Stimulated activated CD8-positive, alpha-beta memory T cell treated with anti-CD3 and anti-CD28 coated beads, Interleukin-4, amount 100 ng/mL, for 48 hours (primary cell): ENCODE measurements around the gene ADCY9.
"Not testable (repeated sequence)": the region's sequence is repeated elsewhere in the genome, so short reads cannot be mapped to it uniquely, and the experiment has no call there.

Source experiments
- DNase-seq: peaks from one replicate; pipeline ENCODE4 v3.0.0-alpha.2; 2020

The ADCY9 gene

DNA sequence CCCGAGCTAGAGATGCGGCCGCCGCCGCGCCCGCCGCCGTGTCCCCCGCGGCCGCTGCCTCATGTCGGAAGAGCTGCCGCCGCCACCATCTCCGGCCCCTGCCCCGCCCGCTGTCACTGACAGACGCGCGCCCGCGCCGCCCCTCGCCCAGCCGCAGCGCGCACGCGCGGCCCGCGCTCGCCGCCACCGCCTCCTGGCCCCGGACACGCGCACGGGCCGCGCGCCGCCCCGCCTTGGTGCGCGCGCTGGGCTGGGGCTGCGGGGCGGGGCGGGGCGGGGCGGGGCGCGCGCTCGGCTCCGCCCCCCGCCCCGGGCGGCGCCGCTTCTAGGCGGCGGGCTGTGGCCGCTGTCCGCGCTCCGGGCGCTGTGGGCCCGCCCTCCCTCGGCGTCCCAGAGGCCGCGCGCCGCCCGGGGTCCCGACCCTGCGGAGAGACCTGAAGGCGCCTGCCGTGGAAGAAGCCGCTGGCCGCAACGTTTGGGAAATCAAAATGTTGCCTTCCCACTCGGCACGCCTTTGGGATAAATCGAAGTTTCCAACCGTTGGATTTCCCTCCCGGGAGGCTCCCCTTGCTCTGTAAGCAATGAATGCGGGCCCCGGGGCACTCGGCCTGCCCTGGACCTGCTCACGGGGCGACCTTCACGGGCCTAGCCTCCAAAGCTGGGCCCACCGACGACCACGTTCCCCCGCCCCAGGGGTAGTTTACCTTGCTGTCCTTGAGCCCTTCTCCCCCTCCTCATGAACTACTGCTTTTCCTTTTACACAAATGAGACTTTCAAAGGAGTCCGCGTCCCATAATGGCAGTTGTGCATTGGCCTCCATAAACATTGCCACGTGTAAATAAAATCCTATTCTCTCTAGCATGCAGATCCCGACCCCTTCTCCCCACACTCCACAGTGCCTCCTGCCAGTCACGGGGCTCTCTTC is at the start of gene ADCY9:
ADCY9 (minus strand) TSS at position 118 of the 925 bp plus-strand sequence. CDS start 1,000 bp downstream, outside the sequence.
- DNase-seq, result peak; percentile 77

DNA sequence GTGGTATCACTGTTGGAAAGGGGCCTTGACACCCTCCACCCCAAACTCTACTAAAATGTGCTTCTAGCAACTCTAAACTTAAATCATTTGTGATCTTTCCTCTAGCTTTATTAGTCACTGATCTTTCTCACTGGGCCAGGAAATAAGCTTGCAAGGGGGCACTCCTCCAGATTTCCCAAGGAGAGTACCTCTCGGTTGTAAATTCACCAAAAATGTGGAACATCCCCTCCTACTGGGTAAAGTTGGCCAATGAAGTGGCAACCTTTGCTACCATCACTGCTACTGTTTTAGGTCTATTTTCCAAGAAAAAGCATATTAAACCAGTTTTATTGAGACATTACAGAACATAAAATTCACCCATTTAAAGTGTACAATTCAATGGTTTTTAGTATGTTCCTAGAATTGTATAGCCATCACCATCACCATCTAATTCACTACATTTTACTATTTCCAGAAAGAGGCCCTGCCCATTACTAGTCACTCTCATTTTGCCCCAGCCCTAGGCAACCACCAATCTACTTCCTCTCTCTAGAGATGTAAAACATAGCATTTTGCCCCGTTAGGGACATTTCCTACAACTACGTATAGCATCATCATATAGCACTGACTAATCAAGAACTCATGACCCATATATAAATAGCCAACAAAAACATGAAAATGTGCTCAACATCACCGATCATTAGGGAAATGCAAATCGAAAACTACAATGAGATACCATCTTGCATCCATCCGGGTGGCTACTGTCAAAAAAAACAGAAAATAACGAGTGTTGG is 44.6 kb upstream of the ADCY9 start:
- DNase-seq, result no peak

DNA sequence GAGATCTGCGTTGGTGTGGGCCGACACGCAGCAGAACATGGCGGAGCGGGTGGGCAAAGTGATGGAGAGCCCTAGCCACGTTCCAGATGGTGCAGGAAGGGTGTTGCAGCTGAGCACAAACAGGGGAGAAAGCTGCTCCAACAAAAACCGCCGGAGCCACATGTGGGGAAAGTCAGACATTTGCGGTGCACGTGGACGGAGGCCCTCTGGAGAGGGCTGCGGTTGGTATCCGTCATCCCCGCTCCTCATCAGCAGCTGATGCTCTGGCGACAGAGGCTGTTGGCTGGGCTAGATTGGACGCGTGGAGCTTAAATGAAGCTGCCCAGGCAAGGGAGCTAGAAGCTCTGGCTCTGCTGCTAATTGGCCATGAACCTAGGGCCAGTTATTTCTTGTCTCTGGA is 43.5 kb upstream of the ADCY9 start:
- no peak for DNase-seq

DNA sequence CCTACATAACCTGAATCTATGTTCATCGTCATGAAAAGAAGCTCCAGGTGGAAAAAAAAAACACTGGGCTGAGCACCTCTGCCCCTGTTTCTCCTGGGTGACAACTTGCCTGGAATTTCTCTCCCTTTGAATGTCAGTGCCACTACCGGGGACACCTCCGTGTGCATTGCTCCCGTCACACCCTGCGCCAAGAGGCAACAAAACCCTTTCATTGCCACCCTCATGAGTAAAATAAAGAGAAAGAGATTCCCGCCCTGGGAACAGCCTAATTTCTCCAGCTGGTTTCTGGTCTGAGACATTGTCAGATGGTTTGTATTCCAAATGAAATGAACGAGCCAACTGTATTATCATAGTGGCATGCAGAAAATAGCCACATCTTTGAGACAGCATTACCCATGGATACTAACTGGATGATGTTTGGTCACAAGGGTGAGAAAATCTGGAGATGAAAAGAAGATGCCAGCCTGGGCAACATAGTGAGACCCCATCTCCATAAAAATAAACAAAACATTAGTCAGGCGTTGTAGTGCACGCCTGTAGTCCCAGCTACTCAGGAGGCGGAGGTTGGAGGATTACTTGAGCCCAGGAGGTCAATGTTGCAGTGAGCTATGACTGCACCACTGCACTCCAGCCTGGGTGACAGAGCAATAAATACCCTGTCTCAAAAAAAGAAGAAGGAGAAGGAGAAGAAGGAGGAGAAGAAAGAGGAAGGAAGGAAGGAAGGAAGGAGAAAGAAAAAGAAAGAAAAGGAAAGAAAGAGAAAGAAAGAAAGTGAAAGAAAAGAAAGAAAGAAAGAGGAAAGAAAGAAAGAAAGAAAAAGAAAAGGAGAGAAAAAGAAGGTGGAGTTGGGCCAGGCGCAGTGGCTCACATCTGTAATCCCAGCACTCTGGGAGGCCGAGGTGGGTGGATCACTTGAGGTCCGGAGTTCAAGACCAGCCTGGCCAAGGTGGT is 42.2 kb upstream of the ADCY9 start:
- DNase-seq, result no peak

DNA sequence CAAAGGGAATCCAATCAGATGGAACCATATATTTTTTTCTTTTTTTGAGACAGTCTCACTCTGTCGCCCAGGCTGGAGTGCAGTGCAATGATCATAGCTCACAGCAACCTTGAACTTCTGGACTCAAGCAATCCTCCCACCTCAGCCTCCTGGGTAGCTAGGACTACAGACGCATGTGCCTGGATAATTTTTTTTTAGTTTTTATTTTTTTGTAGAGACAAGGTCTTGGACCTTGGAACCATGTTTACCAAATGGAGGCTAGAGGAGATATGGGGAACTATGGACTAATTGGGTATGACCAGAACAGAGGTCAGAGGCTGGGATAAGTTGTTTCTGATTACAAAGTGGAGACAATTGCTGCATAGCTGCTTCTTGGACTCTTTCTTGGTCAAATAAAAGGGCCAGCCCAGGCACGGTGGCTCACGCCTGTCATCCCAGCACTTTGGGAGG is 41.2 kb upstream of the ADCY9 start:
- DNase-seq, result no peak

DNA sequence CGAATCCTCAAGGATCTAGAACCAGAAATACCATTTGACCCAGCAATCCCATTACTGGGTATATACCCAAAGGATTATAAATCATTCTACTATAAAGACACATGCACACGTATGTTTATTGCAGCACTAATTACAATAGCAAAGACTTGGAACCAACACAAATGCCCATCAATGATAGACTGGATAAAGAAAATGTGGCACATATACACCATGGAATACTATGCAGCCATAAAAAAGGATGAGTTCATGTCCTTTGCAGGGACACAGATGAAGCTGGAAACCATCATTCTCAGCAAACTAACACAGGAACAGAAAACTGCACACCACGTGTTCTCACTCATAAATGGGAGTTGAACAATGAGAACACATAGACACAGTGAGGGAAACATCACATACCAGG is 40.3 kb upstream of the ADCY9 start:
- not testable (repeated sequence) for DNase-seq

DNA sequence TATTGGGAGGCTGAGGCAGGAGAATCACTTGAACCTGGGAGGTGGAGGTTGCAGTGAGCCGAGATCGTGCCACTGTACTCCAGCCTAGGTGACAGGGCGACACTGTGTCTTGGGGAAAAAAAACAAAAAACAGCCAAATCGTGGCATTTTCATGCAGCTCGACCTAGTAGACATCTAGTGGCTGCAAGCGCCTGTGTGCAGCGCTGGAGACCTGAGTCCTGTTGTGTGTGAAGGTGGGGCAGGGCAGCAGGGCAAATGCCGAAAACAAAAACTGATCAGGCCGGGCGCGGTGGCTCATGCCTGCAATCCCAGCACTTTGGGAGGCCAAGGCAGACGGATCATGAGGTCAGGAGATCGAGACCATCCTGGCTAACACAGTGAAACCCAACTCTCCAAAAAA is 37.1 kb upstream of the ADCY9 start:
- not testable (repeated sequence) for DNase-seq

DNA sequence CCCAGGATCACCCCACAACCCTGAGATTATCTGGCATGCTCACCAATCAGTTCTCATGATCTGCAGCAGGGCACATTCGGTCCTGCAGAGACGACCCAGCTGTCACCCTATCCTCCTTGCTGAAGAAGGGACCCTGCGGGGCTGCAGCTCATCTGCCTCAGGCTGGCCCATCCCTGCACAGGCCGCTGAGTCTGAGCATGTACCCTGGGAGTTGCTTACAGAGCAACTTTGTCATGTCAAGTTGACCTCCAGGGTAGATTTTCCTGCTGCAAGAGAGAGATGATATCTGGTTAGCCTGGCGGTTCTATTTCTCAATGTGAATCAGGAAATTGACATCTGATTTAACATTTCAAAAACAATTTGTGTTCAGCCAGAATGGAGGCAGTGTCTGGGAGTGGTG is 36.0 kb upstream of the ADCY9 start:
- DNase-seq, result no peak

DNA sequence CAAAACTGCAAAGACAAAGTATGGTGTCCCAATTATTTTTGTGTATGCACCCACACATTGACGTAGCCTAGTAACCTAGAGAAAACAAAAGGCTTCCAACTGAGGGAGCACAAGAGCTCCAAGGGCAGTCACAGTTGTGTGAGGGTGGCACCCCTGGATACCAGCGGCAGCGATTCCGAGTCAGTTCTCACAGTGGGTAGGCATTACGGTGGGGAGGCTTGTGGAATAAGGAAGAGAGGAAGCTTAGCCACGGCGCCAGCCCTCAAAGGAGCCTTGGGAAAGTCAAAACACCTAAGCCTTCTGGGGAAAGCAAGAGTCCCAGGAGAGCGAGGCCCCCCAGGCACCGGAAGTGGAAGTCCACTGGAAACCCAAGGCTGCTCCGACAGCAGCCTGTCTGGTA is 31.0 kb upstream of the ADCY9 start:
- DNase-seq, result no peak

DNA sequence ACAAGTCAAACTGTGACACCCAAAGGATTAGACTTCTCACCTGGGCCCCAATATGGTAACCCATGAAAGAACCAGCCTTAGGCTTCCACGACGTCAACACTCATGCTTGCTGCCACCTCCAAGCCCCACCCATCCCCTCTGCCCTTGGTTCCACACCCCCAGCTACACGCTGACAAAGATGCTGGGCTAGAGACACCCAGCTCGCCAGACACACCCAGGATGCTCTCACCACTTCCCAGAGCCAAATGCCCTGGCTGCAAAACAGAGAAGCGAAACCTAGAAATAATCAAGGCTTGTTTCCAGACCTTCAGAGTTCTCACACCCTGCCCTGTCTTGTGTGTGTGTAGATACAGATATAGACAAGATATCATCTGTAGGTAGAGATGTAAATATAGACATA is 26.0 kb upstream of the ADCY9 start:
- no peak for DNase-seq

DNA sequence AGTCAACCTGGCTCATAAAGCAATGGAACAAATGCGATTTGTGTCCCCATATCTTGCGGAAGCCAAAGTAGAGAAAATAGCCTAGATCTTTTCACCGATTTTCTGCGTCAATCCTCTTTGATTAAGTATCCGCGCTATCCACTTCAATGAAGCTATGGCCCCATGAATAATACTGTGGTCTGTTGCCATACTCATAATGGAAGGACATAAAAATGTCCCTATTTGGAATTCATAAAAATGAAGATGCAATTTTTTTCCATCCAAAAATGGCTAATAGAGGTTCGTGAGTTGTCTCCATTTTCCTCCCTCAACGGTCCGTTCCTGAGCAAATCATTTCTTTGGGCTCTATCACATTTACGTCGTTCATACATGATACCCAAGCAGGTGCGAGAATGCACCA is 25.4 kb upstream of the ADCY9 start:
- DNase-seq, result no peak

DNA sequence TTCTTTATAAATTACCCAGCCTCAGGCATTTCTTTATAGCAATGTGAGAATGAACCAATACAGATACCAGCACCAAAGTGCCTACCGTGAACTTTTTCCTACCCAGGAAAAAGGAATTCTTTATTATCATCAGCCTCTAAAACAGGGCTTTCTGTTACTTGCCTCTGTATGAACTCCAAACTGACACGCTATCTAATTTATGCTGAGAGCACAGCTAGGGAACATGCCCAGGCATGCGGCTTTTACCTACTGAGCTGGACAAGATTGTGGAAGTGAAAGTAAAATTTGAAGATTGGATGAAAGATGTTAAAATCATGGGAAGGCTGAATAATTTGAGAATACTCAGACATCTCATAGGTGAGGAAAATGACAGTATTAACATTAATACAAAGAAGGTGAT is 24.4 kb upstream of the ADCY9 start:
- no peak for DNase-seq

DNA sequence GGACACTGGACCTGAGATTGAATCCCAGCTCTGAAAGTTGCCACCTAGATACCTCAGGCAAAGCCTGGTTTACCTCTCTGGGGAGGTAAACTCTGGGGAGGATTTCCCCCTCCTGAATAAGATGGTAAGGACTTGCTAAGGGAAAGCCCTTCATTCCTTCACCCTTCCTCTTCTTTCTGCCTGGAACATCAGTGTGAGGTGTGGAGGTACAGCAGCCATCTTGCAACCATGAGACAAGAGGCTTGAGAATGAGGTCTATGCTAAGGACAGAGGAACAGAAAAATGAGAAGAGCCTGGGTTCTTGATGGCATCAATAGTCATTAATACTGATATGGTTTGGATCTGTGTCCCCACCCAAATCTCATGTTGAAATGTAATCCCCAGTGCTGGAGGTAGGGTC is 23.7 kb upstream of the ADCY9 start:
- DNase-seq, result no peak

DNA sequence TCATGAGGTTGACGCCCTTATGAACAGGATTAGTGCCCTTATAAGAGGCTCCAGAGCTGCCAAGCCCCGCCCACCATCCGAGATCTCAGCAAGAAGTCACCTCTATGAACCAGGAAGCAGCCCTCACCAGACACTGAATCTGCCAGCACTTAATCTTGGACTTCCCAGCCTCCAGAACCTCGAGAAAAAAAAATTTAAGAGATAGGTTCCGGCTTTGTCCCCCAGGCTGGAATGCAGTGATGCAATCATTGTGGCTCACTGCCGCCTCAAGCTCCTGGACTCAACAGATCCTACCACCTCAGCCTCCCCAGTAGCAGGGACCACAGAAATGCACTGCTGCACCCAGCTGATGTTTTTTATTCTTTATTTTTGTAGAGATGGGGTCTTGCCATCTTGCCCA is 22.5 kb upstream of the ADCY9 start:
- DNase-seq, result no peak

DNA sequence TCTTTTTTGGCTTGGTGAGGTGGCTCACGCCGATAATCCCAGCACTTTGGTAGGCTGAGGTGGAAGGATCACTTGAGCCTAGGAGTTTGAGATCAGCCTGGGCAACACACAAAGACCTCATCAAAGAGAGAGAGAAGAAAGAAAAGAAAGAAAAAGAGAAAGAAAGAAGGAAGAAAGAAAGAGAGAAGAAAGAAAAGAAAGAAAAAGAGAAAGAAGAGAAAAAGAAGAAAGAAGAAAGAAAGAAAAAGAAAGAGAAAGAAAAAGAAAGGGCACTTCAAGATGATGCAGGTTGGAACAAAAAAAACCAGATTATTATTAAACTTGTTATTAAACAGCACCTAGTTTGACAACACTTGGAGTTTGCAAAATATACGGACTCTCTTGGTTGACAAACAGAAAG is 21.2 kb upstream of the ADCY9 start:
- DNase-seq, result no peak

DNA sequence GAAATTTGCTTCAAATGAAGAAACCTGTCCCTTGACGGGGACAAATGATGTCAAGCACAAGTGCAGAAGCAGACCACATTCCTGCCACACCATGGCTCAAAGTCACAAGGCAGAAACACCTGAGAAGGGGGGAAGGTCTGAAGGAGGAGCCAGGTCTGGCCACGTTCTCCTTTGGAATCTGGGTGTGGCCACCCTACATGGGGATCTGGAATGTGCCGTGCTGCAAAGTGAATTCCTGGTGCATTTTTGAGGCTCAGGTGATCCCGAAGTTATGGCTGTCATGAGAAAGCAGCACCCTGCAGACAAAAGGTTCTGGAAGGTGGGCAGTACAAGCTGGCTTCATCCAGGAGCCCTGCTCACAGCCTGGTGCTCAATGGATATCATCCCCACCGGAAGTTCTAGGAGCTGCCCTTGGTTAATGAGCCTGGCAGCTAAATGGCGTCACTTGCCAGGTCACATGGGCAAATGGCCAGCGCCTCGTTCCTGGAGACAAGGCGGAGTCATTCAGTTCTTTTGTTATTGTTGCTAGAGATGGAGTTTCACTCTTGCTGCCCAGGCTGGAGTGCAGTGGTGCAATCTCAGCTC is 20.1 kb upstream of the ADCY9 start:
- no peak for DNase-seq

DNA sequence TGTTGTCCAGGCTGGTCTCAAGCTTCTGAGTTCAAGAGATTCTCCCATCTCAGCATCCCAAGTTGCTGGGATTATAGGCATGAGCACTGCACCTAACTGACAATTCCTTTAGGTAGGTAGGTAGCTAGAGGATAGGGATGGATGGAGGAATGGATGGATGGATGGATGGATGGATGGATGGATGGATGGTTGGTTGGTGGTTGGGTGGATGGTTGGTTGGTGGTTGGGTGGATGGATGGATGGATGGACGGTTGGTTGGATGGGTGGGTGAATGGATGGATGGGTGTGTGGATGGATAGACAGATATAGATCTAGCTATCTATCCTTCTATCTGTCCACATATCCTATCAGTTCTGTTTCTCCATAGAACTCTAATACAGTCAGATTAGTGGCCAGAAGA is 19.3 kb upstream of the ADCY9 start:
- no peak for DNase-seq

DNA sequence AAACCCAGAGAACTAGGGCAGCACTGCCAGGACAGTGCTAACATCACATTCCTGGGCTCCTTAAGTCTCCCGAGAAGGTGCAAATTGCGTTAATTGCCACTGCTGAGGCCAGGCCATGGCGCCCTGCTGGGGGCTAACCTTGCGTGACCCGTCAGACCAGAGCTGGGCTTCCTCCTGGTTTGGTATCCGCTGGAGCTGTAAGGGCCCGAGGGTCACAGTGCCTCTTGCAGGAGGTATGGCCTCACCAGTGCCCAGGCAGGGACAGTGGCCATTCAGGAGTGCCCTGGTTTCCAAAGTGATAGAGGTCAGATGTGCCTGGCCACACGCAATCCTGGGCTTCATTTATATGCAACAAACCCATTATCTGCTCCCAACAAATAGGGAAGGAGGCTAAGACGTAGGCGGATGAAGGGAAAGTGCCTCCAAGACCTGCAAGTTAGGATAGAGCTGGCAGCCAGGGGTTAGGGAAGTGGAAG is 17.7 kb upstream of the ADCY9 start:
- DNase-seq, result no peak

DNA sequence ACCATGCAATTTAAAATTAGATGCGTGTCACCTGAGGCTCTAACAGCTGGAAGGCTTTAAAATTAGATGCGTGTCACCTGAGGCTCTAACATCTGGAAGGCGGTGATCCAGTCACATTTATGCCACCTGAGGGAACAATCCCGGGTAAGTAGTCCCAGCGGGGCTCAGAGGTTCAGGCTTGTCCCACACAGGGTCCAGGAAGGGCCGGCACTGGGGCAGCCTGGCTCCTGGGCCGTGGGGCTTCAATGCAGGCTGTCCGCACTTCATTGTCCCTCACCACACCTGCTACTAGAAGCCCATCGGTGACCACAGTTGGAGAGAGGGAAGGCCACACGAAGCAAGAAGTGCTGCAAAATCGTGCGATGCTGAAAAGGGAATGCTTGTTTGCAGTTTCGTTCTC is 15.4 kb upstream of the ADCY9 start:
- no peak for DNase-seq

DNA sequence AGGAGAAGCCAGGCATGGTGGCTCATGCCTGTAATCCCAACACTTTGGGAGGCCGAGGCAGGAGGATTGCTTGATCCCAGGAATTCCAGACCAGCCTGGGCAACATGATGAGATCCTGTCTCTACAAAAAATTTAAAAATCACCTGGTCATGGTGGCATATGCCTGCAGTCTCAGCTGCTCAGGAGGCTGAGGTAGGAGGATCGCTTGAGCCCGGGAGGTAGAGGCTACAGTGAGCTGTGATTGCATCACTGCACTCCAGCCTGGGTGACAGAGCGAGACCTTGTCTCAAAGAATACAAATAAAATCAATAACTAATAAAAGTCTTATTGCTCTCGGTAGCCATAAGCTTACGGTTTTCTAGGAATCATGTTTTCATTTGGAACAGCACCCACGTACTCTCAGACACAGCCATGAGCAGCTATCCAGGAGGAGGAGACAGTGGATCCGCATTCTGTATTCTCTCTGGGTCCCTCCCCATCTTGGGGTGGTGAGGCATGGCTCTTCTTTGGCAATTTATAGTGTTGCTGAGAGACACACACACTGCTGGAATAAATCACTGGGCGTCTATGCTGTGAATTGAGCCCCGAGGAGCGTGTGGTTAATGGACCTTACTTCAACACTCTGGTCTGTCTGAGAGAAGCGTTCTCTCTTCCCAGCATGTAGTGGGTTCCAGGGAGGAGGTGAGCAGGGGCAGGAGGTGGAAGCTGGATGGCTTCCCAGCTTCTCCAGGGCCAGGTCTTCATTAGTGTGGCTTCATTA is 8.5 kb upstream of the ADCY9 start:
- no peak for DNase-seq

DNA sequence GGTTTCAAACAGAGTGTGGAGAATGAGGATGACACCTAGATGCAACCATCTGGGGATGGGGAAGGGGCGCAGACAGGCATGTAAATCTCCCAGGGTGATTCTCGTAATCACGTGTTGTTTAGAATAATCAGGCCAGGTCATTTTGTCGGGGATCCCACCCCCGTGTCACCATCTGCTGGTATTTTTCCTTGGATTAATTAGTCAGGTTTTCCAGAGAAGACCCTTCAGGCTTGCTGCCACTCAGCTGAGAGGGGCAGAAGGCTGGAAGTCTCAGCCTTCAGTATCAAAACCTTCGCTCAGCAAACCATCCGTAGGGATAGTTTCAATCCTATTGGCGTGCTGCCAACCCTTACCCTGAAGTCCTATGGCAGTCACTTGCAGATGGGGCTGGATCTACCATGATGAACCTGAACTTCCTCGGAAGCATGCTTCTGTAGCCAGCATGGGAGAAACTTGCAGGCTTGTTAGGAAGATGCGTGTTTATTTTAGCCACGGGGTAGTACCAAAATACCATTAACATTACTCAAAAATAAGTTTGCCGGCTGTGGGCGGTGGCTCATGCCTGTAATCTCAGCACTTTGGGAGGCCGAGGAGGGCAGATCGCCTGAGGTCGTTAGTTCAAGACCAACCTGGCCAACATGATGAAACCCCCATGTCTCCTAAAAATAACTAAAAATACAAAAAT is 7.5 kb upstream of the ADCY9 start:
- DNase-seq, result no peak
